Measurements from ENCODE around the gene SLC18A2. TPM values are rescaled to one million over a fixed set of nuclear protein-coding genes. Genes with fewer than 3 reads are reported as not detected.
"Not testable (repeated sequence)": the region's sequence is repeated elsewhere in the genome, so short reads cannot be mapped to it uniquely, and the experiment has no call there.

The SLC18A2 gene
- total RNA-seq, 1 experiment from 2014 or later, result not detected

- DNase-seq (ENCODE audit: low spot score), result no peak
Measured at GRCh38 chr10:117262291-117262902, 21.5 kb downstream of the SLC18A2 start.

- DNase-seq (ENCODE audit: low spot score), result no peak
Measured at GRCh38 chr10:117262903-117263293, 22.0 kb downstream of the SLC18A2 start.

DNA sequence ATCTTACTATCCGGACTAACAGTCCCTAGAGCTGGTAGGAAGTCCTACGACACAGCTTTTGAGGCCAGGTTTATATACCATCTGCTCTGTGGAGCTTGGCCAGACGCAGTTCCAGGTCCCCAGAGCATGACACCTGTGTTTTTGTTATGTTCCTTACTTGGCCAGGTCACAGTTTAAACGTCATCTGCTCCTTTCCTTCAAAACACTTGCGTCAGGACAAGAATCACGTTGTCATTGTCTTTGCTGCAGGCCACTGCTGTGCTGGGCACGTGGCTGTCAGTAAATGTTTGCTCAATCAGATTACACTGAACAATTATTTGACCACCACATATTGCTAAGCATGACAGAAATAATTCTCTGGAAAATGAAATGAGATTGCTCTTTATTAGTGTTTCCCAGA is 23.9 kb downstream of the SLC18A2 start:
- DNase-seq (ENCODE audit: low spot score), result no peak

DNA sequence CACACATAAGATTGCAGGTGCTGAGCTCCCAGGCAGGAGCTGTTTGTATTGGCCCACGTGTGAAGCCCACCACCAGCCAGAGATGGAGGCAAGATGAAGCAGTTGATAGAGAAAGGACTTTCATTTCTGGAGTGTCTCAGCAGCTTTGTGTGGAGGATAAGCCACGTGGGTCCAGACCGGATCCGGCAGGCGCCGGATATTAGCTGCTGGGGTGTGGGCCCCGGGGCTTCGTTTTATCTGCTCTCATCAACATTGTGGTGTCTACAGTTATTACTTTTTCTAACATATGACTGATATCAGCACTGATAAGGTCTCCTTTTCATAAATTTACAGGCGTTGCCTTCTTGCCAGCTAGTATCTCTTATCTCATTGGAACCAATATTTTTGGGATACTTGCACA is 25.5 kb downstream of the SLC18A2 start:
- no peak for DNase-seq (ENCODE audit: low spot score)

- DNase-seq (ENCODE audit: low spot score), result no peak
Measured at GRCh38 chr10:117266812-117267211, 25.9 kb downstream of the SLC18A2 start.

DNA sequence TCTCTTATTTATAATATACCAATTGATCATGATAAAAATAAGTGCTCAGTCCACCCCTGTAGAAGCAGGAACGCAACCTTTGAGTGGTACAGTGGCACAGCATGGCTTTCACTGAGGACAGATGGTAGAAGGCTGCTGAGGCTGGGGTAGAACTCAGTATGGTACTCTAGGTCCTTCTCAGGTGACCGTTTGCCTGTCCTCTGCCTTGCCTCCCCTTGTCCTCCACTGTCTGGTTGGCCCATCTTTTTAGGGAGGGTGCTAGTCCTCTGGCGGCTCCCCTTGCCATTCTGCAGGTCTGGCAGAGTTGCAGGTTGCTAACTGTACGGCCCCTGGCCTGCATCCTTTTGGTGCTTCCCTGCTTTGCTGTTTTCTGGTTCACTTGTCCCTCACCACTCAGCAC is 27.3 kb downstream of the SLC18A2 start:
- no peak for DNase-seq (ENCODE audit: low spot score)

GRCh38 chr10:117268907-117269306 is 28.0 kb downstream of the SLC18A2 start:
- DNase-seq (ENCODE audit: low spot score), result no peak

DNA sequence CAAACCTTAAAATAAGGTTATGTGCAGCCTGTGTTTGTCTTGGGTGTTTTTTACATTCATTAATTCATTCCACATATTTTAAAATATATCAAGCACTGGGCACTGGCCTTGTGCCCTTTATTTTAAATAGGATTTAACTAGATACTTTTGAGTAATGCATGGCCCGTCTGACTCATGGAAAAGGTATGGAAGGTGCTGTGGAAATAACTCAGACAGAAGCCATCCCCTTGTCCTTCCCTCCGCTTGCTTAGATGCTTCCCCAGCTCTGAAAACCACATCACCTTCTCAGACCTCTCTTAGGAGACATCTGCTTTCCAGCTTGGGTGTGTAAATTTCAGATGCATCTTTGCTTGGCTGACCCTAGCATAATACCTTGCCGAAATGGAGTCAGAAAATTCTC is 30.5 kb downstream of the SLC18A2 start:
- DNase-seq (ENCODE audit: low spot score), result peak; percentile 62

DNA sequence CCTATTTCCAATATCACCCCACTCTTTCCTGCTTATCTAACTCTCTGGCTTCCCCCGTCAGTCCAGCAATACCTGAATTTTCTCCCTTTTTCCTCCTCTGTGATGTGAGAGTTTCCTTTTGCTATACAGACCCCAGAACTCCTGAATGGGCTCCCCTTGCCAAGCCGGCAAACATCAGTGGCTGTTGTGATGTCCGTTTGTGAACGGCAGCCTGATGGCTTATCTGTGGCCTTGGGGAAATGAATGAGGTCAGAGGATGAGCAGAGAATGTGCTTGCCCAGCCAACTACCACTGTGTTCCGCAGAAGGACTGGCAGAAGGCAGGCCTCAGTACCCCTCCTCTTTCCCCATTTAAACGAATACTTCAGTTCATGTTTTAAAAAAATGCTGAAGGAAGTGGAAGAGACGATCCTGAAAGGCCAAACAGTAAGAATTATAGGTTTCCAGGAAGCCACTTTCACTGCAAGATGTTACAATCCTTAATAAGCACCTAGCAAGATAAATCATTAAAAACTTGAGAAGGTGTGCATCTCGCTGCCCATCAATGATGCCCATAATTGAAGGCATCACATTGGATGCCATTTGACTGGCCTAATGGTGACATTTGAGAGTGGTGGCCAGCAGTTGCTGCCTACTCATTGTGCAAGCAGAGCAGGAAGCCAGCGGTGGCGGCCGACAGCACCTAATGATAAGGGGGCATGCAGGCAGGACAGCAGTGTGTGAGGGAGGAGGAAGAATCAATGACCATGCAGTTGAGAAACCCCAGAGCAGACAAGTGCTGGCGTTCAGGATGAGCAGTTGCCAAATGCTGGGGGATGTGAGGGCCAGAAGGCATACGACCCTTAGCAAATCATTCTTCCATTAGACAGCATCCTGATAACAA is 31.5 kb downstream of the SLC18A2 start:
- DNase-seq (ENCODE audit: low spot score), result no peak

GRCh38 chr10:117273980-117274379 is 33.1 kb downstream of the SLC18A2 start:
- no peak for DNase-seq (ENCODE audit: low spot score)

DNA sequence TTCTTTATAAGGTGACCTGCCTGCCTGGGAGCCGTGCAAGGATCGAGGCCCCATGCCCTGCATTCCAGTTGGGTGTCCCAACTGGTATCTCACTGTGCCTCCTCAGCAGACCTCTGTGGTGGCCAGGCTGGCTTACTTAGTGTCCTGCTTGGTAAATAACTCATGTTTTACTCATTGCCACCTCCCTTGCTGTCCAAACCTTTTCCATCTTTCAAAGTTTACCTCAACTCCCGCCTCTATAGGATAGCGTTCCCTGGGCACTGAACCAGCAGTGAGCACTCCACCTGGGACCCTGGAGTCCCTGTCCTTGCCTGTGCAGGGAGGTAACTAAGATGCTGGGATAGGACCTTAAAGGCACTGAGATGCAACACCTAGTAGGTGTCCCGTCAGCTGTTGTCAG is 33.6 kb downstream of the SLC18A2 start:
- DNase-seq (ENCODE audit: low spot score), result no peak

DNA sequence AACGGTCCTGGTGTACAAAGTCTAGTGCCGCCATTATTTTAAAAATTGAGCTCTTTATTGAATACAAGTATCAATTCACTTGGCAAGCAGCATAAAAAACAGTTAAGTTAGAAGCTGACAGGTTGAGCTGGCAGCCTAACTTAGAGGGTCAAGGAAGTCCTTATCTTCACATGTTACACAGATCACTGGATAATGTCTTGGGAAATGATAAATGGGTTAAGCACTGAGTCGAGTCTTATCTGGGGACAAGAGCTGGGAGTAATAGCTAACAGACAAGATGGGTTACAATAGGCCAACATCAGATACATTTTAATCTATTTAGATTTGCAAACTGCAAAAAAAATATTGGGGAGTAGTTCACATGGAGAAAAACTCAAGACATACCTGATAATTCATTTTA is 34.2 kb downstream of the SLC18A2 start:
- DNase-seq (ENCODE audit: low spot score), result no peak

DNA sequence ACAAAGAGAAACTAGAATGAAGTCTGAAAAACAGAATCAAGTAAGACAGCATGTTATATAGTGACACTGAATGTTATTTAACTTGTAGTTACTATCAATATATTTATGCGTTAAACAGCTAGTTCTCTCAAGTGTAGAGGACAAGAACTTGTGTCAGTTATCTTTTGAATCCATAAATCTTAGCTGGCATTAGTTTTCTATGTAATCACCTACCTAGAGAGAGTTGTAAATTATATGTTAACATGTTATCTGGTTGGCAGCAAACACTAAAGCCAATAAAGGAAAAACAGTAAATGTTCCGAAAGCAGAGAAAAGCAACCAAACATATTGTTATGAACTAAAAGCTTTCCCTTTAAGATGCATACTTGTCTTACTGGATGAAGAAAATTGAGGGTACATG is 36.8 kb downstream of the SLC18A2 start:
- DNase-seq (ENCODE audit: low spot score), result no peak

- no peak for DNase-seq (ENCODE audit: low spot score)
Measured at GRCh38 chr10:117284716-117285494, 44.0 kb downstream of the SLC18A2 start.

DNA sequence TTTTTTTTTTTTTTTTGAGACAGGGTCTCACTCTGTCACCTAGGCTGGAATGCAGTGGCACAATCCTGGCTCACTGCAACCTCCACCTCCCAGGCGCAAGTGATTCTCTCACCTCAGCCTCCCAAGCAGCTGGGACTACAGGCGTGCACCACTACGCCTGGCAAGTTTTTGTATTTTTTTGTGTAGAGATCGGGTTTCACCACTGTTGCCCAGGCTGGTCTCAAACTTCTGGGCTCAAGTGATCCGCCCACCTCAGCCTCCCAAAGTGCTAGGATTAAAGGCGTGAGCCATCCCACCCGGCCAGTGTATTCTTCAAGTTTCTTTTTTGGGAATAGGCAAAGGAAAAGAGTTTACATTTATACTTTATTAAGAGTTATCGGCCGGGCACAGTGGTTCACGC is 50.0 kb downstream of the SLC18A2 start:
- not testable (repeated sequence) for DNase-seq (ENCODE audit: low spot score)

GRCh38 chr10:117294039-117294645 is 53.2 kb downstream of the SLC18A2 start:
- DNase-seq (ENCODE audit: low spot score), result no peak

DNA sequence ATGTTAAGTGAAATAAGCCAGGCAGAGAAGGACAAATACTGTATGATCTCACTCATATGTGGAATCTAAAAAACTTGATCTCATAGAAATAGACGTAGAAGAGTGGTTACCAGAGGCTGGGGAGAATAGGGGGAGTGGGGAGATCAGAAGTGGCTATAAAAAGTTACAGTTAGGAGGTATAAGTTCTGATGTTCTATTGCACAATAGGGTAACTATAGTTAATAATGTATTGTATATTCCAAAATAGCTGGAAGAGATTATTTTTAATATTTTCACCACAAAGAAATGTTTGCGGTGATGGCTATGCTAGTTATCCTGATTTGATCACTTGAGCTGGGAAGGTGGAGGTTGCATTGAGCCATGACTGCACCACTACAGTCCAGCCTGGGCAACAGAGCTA is 53.8 kb downstream of the SLC18A2 start:
- DNase-seq (ENCODE audit: low spot score), result no peak

DNA sequence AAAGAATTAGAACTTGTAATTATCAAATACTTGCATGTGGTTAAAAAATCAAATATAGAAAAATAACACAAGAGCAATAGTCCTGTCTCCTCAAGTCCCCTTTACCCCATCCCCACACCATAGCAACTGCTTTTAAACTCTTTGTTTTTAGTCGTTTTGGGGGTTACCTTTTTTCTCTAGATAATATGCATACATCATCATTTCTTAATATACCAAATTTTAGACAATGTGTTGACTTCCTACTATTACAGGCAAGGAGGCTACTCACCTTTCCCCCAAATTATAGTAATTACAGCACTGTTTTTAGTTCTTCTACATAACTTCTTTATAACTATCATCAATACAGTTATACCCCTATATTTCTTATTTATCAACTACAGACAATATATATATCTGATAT is 57.3 kb downstream of the SLC18A2 start:
- DNase-seq (ENCODE audit: low spot score), result no peak

GRCh38 chr10:117299435-117299834 is 58.5 kb downstream of the SLC18A2 start:
- no peak for DNase-seq (ENCODE audit: low spot score)

DNA sequence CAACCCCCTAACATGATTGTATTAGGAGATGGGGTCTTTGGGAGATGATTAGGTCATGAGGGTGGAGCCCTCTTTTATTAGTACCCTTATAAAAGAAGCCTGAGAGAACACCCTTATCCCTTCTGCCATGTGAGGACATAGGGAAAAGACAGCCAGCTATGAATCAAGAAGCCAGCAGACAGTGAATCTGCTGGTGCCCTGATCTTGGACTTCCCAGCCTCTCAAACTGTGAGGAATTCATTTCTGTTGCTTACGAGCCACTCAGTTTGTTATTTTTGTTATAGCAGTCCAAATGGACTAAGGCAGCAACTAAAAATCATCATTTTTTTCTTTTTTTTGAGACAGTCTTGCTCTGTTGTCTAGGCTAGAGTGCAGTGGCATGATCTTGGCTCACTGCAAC is 59.8 kb downstream of the SLC18A2 start:
- DNase-seq (ENCODE audit: low spot score), result no peak

DNA sequence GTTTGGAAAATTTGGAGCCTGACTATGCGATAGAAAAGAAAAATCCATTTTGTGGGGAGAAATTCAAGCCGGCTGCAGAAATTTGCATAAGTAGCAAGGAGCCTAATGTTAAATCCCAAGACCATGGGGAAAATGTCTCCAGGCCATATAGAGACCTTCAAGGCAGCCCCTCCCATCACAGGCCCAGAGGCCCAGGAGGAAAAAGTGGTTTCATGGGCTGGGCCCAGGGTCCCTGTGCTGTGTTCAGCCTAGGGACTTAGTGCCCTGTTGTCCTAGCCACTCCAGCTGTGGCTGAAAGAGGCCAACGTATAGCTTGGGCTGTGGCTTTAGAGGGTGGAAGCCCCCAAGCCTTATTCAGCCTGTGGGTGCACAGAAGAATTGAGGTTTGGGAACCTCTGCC is 62.5 kb downstream of the SLC18A2 start:
- DNase-seq (ENCODE audit: low spot score), result not testable (repeated sequence)

DNA sequence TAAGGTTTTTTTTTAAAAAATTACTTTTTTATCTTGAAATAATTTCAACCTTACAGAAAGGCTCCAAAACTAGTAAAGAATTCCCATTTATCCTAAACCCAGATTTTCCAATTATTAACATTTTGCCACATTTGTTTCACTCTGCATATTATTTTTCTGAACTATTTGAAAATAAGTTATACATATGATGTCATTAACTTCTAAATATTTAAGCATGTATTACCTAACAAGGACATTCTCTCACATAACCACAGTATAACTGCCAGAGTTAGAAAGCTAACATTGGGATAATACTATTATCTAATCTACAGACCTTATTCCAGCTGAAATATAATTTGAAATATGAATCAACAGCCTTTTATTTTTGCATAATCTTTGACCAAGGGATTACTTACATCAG is 65.8 kb downstream of the SLC18A2 start:
- DNase-seq (ENCODE audit: low spot score), result no peak

All from A172 (cell line).